GM12878 (cell line): ENCODE measurements around the gene FANK1. TPM values are rescaled to one million over a fixed set of nuclear protein-coding genes. Genes with fewer than 3 reads are reported as not detected.

Experiments used
- ATAC-seq: fragments of 200-7000 bp; cut with Tn5 transposase; 3 replicates; pipeline ENCODE4 v1.9.1; 2020; ENCODE audit warnings: mild to moderate bottlenecking, moderate library complexity
- BruUV-seq: library from RNA; stranded (reverse); fragments of 400-500 nt; replicated peaks from 2 replicates; lab custom pipeline; 2021; lab: Mats Ljungman, UMichigan
- CTCF ChIA-PET: fragments of 300-600 bp; sonication (Branson Sonifier 250); formaldehyde crosslinking; extraction: SDS; loops from one replicate; lab custom pipeline; 2021; ENCODE audit warnings: inconsistent platforms; lab: Yijun Ruan, JAX
- POLR2A ChIA-PET: fragments of 350-600 bp; formaldehyde crosslinking; extraction: SDS; loops from one replicate; lab custom pipeline; 2021; ENCODE audit warnings: inconsistent platforms; lab: Charles Lee
- RAD21 ChIA-PET: fragments of 300-600 bp; sonication (Branson Sonifier 250); formaldehyde crosslinking; loops from one replicate; lab custom pipeline; 2023; ENCODE audit warnings: antibody characterized with exemption; ENCODE audit not compliant: unreplicated experiment; lab: Charles Lee
- SMC1A ChIA-PET: fragments of 300-600 bp; sonication (Branson Sonifier 250); formaldehyde crosslinking; loops from one replicate; lab custom pipeline; 2023; ENCODE audit not compliant: unreplicated experiment, uncharacterized antibody; lab: Charles Lee
- DNase-seq: peaks from one replicate; pipeline ENCODE4 v3.0.0-alpha.2; 2011; ENCODE audit warnings: low read depth, low spot score
- FAIRE-seq: peaks from 3 replicates; lab custom pipeline; 2011; peaks lifted over from hg19 to GRCh38; lab: Jason Lieb, UNC
- H2AFZ ChIP-seq: 2 replicates; pipeline ENCODE4 v1.6.0; 2011; ENCODE audit warnings: low read depth, low read length, control low read depth; ENCODE audit not compliant: control insufficient read depth
- H3K27ac ChIP-seq: 2 replicates; pipeline ENCODE4 v1.5.1; 2011; ENCODE audit warnings: control low read depth; ENCODE audit not compliant: control insufficient read depth, insufficient read depth
- H3K27me3 ChIP-seq, 2 experiments: replicated peaks in 1 of 2; 2 replicates each; pipeline versions ENCODE4 v1.6.0 to v1.6.1; 2011; ENCODE audit warnings: low read length in 1 of 2; ENCODE audit not compliant: control insufficient read depth in 2 of 2, insufficient read depth in 2 of 2
- H3K36me3 ChIP-seq, 2 experiments: 2 replicates each; pipeline ENCODE4 v1.5.1; 2011; ENCODE audit warnings: low read length in 1 of 2; ENCODE audit not compliant: control insufficient read depth in 2 of 2, insufficient read depth in 2 of 2
- H3K4me1 ChIP-seq: 2 replicates; pipeline ENCODE4 v1.6.1; 2011; ENCODE audit warnings: mild to moderate bottlenecking, low read length, moderate library complexity, mixed read lengths; ENCODE audit not compliant: control insufficient read depth, insufficient read depth
- H3K4me2 ChIP-seq: 2 replicates; pipeline ENCODE4 v1.6.0; 2011; ENCODE audit warnings: control low read depth; ENCODE audit not compliant: control insufficient read depth, insufficient read depth
- H3K4me3 ChIP-seq: fragments of 200-600 bp; sonication (generic); 2 replicates; pipeline ENCODE4 v1.5.1; 2016
- H3K79me2 ChIP-seq: 2 replicates; pipeline ENCODE4 v1.6.0; 2011; ENCODE audit warnings: low read length; ENCODE audit not compliant: control insufficient read depth, insufficient read depth
- H3K9ac ChIP-seq: 2 replicates; pipeline ENCODE4 v1.8.0; 2011; ENCODE audit warnings: low read length, control low read depth, mixed read lengths; ENCODE audit not compliant: control insufficient read depth, insufficient read depth
- H3K9me3 ChIP-seq: replicated peaks from 3 replicates; pipeline ENCODE4 v1.5.1; 2011; ENCODE audit warnings: mild to moderate bottlenecking, low read length; ENCODE audit not compliant: control insufficient read depth, insufficient read depth
- H4K20me1 ChIP-seq: 2 replicates; pipeline ENCODE4 v1.6.0; 2011; ENCODE audit not compliant: control insufficient read depth, insufficient read depth
- ATF7 ChIP-seq: fragments of 450-650 bp; IDR thresholded peaks from 2 replicates; pipeline ENCODE4 v1.6.1; 2016; ENCODE audit warnings: low read depth, mild to moderate bottlenecking
- CREM ChIP-seq: IDR thresholded peaks from 2 replicates; pipeline ENCODE4 v1.6.1; 2014; ENCODE audit warnings: antibody characterized with exemption, low read depth
- HDAC2 ChIP-seq: fragments of 200-600 bp; sonication (generic); IDR thresholded peaks from 2 replicates; pipeline ENCODE4 v1.6.1; 2017
- KDM1A ChIP-seq: fragments of 200-600 bp; sonication (generic); IDR thresholded peaks from 2 replicates; pipeline ENCODE4 v1.6.1; 2016; ENCODE audit warnings: borderline replicate concordance
- MLLT1 ChIP-seq: fragments of 450-650 bp; IDR thresholded peaks from 2 replicates; pipeline ENCODE4 v1.6.1; 2016; ENCODE audit warnings: mild to moderate bottlenecking
- RAD51 ChIP-seq: fragments of 450-650 bp; IDR thresholded peaks from 2 replicates; pipeline ENCODE4 v1.6.1; 2016; ENCODE audit warnings: moderate library complexity, mild to moderate bottlenecking, inconsistent platforms
- SRF ChIP-seq, 2 experiments: IDR thresholded peaks; 2 replicates each; pipeline ENCODE4 v1.6.1; 2011; ENCODE audit warnings: low read depth in 2 of 2, low read length in 2 of 2, mild to moderate bottlenecking in 1 of 2, moderate library complexity in 1 of 2
- STAT1 ChIP-seq: fragments of 450-650 bp; conservative IDR thresholded peaks from 2 replicates; pipeline ENCODE4 v1.6.1; 2014; ENCODE audit warnings: antibody characterized with exemption, mild to moderate bottlenecking
- SUPT20H ChIP-seq: IDR thresholded peaks from 2 replicates; pipeline ENCODE4 v1.6.1; 2011; ENCODE audit warnings: low read depth, mild to moderate bottlenecking, low read length, moderate library complexity, borderline replicate concordance; ENCODE audit not compliant: control insufficient read depth
- ZNF274 ChIP-seq: IDR thresholded peaks from one replicate; pipeline ENCODE4 v1.8.0; 2011; ENCODE audit not compliant: insufficient read length, insufficient read depth
- WGBS: methylation state at CpG from one replicate; pipeline ENCODE4 v1.1.6; 2016; ENCODE audit warnings: low lambda C conversion rate; ENCODE audit not compliant: insufficient replicate concordance, insufficient coverage; ENCODE audit errors: missing lambda C conversion rate; 5-methylcytosine and 5-hydroxymethylcytosine counted together
- in situ Hi-C: fragments of 300-500 bp; cut with MboI; formaldehyde crosslinking; loops from 9 replicates; pipeline ENCODE4 v1.14.3; 2018; ENCODE audit warnings: mixed read lengths
- intact Hi-C: fragments of 100-400 bp; cut with micrococcal nuclease; formaldehyde crosslinking; loops from one replicate; pipeline ENCODE4 v1.14.2; 2022; ENCODE audit not compliant: unreplicated experiment
- polyA plus RNA-seq, 11 experiments: library from polyadenylated mRNA; depleted of rRNA in 4 of 11; unstranded in 6 of 11; stranded (reverse) in 5 of 11; fragments of >200 nt; fragmentation: Nextera tagmentation in 4 of 11; fragmentation: Illumina TruSeq in 1 of 11; extraction: Ambion mirVana in 4 of 11; extraction: Trizol in 1 of 11; gene quantifications; 1 replicate in 1 of 11; 2 replicates in 10 of 11; pipeline versions ENCODE4 v1.2.1 to v1.2.3, GENCODE V29; 2011 to 2016; ENCODE audit warnings: inconsistent platforms in 2 of 11, missing spikeins in 2 of 11, low read depth in 1 of 11
- total RNA-seq, 4 experiments: library from RNA; depleted of rRNA in 3 of 4; stranded (reverse); fragments of >200 nt in 3 of 4; fragmentation: Illumina TruSeq in 1 of 4; extraction: Trizol in 1 of 4; gene quantifications; 2 replicates each; pipeline versions ENCODE4 v1.2.1 to v1.2.3, GENCODE V29; 2013 to 2021

The FANK1 gene
- total and polyA plus RNA-seq, 10 of the 15 experiments (the other 5 are each of a cell fraction or from before 2014, with no cell fraction given): 0.07 to 0.16 (median 0.13) TPM; not detected in 6

GRCh38 chr10:125880719-125881118, 15.6 kb upstream of the FANK1 start:
- no peak overlapping the region for H3K4me2 ChIP-seq
- RAD21 ChIA-PET: no interaction called here
- H3K9ac ChIP-seq: no peak overlapping the region
- H3K4me1 ChIP-seq: no peaks in the 10 kb centered on the region
- no peaks in the 10 kb centered on the region for H3K27me3 ChIP-seq
- H4K20me1 ChIP-seq: no peaks in the 10 kb centered on the region
- no peaks in the 10 kb centered on the region for H3K79me2 ChIP-seq
- CTCF ChIA-PET: interaction anchor here (2.3 kb wide), 1 partner anchor 12 kb away, joined by 9 read pairs; no protein-coding TSS in a partner anchor
- POLR2A ChIA-PET: no interaction called here
- no peaks in the 10 kb centered on the region for H3K36me3 ChIP-seq
- no peak overlapping the region for H2AFZ ChIP-seq
- TF ChIP-seq RAD51 (no peak), SUPT20H (no peak), KDM1A (no peak), CREM (no peak), SRF (IDR thresholded peaks at IDR 0.05; ENCODE audit: low read depth in 2 of 2, low read length in 2 of 2) (no peak), STAT1 (no peak), ATF7 (no peak)
- intact Hi-C loops (no loop called here), in situ Hi-C loops (no loop called here)
- FAIRE-seq: no peak
- no peak overlapping the region for H3K4me3 ChIP-seq
- no TSS peak for BruUV-seq
- peaks cover 7% of the 10 kb centered on the region; the same call in 2 of the 3 replicates for H3K9me3 ChIP-seq
- H3K27ac ChIP-seq: no peak overlapping the region
- no peak for DNase-seq
- 97% methylated on average over 6 of the region's 6 CpGs for WGBS
- SMC1A ChIA-PET: no interaction called here
- ATAC-seq: no peak

GRCh38 chr10:125881192-125881591, 15.2 kb upstream of the FANK1 start, which contains the start of gene DHX32:
TSS of gene DHX32 (minus strand) at chr10:125881292. CDS start at chr10:125880824, 468 bp downstream.
- no peak for DNase-seq
- 75% methylated on average over 4 of the region's 4 CpGs for WGBS
- CTCF ChIA-PET: interaction anchor here (1.3 to 2.3 kb wide), 2 partner anchors 10 to 12 kb away, joined by 5 to 9 read pairs; no protein-coding TSS in a partner anchor

More at GRCh38 chr10:125881192-125881591, 15.2 kb upstream of the FANK1 start, which contains the start of gene DHX32:
- H3K9ac ChIP-seq: no peak within 1 kb of the TSS
- H2AFZ ChIP-seq: no peak within 1 kb of the TSS
- ATAC-seq (no peak), FAIRE-seq (no peak)
- SMC1A ChIA-PET: interaction anchor here (2.6 kb wide), 1 partner anchor 13 kb away, joined by 9 read pairs; no protein-coding TSS in a partner anchor
- BruUV-seq: no TSS peak
- H3K4me3 ChIP-seq: no peak within 1 kb of the TSS
- H3K27me3 ChIP-seq: no peaks in the 10 kb centered on the region
- H3K27ac ChIP-seq: no peak within 1 kb of the TSS
- H4K20me1 ChIP-seq: no peaks in the 10 kb centered on the region
- RAD21 ChIA-PET: no interaction called here
- H3K4me1 ChIP-seq: no peaks in the 10 kb centered on the region
- H3K4me2 ChIP-seq: no peak within 1 kb of the TSS
- TF ChIP-seq ZNF274 (no peak), MLLT1 (no peak), HDAC2 (no peak)
- intact Hi-C loops: no loop called here
- H3K36me3 ChIP-seq: no peaks in the 10 kb centered on the region
- in situ Hi-C loops: no loop called here
- H3K79me2 ChIP-seq: no peaks in the 10 kb centered on the region
- peaks cover 3% of the 10 kb centered on the region; the same call in 2 of the 3 replicates for H3K9me3 ChIP-seq
- POLR2A ChIA-PET: no interaction called here
